IMR-90 (cell line): ENCODE results near the gene NR1D2.

Experiments used
- CEBPB ChIP-seq: IDR thresholded peaks from 2 replicates; pipeline ENCODE4 v1.6.1; 2012; ENCODE audit warnings: low read depth, low read length, improper control_type of control experiment
- CHD1 ChIP-seq: IDR thresholded peaks from 2 replicates; pipeline ENCODE4 v1.6.1; 2012; ENCODE audit warnings: low read depth, low read length, improper control_type of control experiment
- CTCF ChIP-seq: conservative IDR thresholded peaks from 2 replicates; pipeline ENCODE4 v1.5.1; 2012; ENCODE audit warnings: mild to moderate bottlenecking, low read depth, low read length, improper control_type of control experiment
- ELK1 ChIP-seq: fragments of 150-350 bp; IDR thresholded peaks from 2 replicates; pipeline ENCODE4 v1.6.1; 2016; ENCODE audit warnings: low read depth, mild to moderate bottlenecking, low read length, moderate library complexity, borderline replicate concordance
- MAFK ChIP-seq: IDR thresholded peaks from 2 replicates; pipeline ENCODE4 v1.6.1; 2012; ENCODE audit warnings: low read depth, low read length, improper control_type of control experiment
- MAZ ChIP-seq: IDR thresholded peaks from 2 replicates; pipeline ENCODE4 v1.6.1; 2012; ENCODE audit warnings: low read depth, mild to moderate bottlenecking, low read length, improper control_type of control experiment, moderate library complexity, borderline replicate concordance
- MXI1 ChIP-seq: IDR thresholded peaks from 2 replicates; pipeline ENCODE4 v1.6.1; 2012; ENCODE audit warnings: low read depth, mild to moderate bottlenecking, low read length, moderate library complexity, borderline replicate concordance
- POLR2A ChIP-seq: IDR thresholded peaks from 2 replicates; pipeline ENCODE4 v1.6.1; 2012; ENCODE audit warnings: mild to moderate bottlenecking, low read depth, low read length
- RAD21 ChIP-seq: IDR thresholded peaks from 2 replicates; pipeline ENCODE4 v1.6.1; 2012; ENCODE audit warnings: low read length, improper control_type of control experiment
- RCOR1 ChIP-seq: IDR thresholded peaks from 2 replicates; pipeline ENCODE4 v1.6.1; 2012; ENCODE audit warnings: mild to moderate bottlenecking, low read length, improper control_type of control experiment; ENCODE audit not compliant: insufficient replicate concordance
- RFX5 ChIP-seq: IDR thresholded peaks from 2 replicates; pipeline ENCODE4 v1.8.0; 2012; ENCODE audit warnings: low read depth, mild to moderate bottlenecking, low read length, moderate library complexity
- SMC3 ChIP-seq: fragments of 150-350 bp; IDR thresholded peaks from 2 replicates; pipeline ENCODE4 v1.6.1; 2016; ENCODE audit warnings: low read depth, mild to moderate bottlenecking, antibody characterized with exemption, low read length, moderate library complexity
- USF2 ChIP-seq: fragments of 150-350 bp; IDR thresholded peaks from 2 replicates; pipeline ENCODE4 v1.6.1; 2017; ENCODE audit warnings: mild to moderate bottlenecking, antibody characterized with exemption, low read length, low read depth

- no peak for TF ChIP-seq CTCF
- no peak for TF ChIP-seq MAFK
- no peak for TF ChIP-seq MXI1
- no peak for TF ChIP-seq USF2
- no peak for TF ChIP-seq POLR2A
- no peak for TF ChIP-seq MAZ
- TF ChIP-seq RFX5, result no peak
- no peak for TF ChIP-seq RAD21
- peak; percentile 58; the same call in 1 of the 2 replicates for TF ChIP-seq CEBPB
- no peak for TF ChIP-seq CHD1
- no peak for TF ChIP-seq SMC3
- no peak for TF ChIP-seq RCOR1
- TF ChIP-seq ELK1, result no peak
Measured at GRCh38 chr3:23991683-23992628, 46.9 kb downstream of the NR1D2 start.
